Measurements from ENCODE around the gene L3HYPDH.

The L3HYPDH gene

DNA sequence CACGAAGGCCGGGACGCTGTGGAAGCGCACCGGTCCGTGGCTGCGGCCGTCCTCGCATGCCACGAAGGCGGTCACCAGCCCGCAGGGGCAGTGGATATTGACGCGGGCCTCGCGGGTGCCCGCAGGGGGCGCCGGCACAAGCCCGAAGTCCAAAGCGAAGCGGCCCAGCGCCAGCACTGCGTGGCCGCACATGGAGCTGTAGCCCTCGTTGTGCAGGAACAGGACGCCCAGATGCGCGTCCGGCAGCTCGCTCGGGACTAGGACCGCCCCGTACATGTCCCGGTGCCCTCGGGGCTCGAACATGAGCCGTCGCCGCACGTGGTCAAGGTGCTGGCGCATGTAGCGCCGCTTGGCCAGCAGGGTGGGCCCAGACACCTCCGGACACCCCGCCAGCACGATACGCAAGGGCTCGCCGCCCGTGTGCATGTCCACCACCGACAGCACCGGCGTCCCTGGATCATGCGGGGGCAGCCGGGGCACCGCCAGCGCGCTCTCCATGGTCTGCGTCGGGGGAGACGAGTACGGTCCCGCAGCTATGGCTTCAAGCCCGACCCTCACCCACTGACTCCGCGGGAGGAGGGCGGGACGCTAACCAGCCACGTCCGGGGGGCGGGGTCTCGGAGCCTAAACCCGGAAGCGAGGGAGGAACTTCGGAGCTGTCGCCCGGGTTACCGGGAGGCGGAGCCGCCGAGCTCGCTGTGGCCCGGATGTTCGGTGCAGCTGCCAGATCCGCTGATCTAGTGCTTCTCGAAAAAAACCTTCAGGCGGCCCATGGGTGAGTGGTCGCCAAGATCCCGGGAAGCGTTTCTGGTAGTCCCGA is at the start of gene L3HYPDH, which contains the start of gene JKAMP:
Gene L3HYPDH, minus strand, starts transcription at position 590 of the 820 bp plus-strand sequence. Its CDS starts 92 bp downstream, at position 498.
Gene JKAMP, plus strand, starts transcription at position 699 of the 820 bp plus-strand sequence. Its CDS starts 73 bp downstream, at position 772.
- DNase-seq = peak; percentile 99

- DNase-seq = peak; percentile 41
These were observed 48.2 kb upstream of the L3HYPDH start for GRCh38 chr14:59532419-59532818.

DNA sequence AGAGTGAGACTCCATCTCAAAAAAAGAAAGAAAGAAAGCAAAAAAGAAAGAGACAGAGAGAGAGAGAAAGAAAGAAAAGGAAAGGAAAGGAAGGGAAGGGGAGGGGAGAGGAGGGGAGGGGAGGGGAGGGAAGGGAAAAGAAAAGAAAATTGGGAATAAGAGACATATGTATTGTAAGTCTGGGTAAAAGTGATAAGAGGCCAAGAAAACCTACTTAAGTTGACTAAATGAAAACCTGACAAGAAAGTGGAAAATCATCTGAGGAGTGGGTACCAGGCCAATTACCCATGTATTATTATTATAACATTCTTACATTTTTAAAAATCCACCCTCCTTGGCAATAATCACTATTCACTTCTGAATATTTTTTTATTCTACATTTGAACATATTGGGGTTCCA is 46.1 kb upstream of the L3HYPDH start:
- no peak for DNase-seq

DNA sequence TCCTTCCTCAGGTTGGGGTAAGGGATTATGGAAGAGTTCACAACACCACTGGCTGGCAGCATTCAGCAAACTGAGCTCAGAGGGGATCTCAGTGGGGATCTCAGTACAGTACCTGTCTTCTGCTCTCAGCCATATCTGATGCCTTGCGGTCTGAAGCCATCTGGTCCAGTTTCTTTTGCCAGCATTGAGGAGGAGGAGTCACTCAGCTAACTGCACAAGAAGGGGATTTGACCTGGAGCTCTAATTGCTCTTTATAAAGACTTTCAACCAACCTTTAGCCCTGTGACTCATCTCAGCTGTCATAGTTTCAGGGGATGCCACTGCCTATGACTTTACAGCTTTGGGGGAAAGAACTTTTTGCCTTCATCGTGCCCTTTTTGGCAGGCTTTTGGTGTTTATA is 45.0 kb upstream of the L3HYPDH start:
- DNase-seq = peak; percentile 91

DNA sequence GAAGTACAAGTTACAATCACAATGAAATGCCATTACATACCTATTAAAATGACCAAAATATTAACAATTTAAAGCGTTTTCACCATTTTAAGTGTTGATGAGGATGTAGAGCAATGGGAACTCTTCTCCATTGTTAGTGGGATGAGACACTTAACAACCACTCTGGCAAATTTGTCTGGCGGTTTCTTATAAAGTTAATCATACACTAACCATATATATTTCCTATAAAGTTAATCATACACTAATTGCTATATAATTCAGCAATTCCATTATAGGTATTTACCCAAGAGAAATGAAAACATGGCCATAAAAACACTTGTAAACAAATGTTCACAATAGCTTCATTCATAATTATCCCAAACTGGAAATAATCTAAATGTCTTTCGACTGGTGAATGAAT is 36.0 kb upstream of the L3HYPDH start:
- no peak for DNase-seq

DNA sequence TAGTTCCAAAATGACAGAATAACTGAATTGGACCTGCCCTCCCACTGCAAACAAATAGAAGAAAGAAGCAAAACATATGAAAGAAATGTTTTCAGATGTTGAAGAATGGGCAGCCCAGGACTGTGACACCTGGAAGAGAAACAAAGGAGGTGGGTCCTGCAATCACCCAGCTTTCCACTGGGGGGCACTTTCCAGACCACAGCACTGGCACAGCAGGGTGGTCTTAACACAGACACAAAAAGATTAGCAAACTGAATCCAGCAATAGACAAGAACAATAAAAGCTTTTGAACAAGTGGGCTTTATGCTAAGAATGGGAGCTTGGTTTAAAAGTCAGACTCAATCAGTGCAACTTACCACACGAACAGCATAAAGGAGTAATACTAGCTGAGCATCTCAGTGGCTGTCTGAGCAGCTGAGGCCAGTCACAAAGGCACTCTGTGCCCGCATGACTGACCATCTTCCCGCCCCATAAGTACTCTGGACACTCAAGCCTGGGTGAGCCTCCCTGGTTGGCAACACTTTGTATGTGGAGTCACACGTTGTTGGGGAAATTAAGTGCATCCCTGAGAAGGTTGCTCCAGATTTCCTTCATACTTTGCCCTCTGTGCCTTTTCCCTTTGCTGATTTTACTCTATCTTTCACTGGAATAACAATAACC is 27.8 kb upstream of the L3HYPDH start:
- DNase-seq = peak; percentile 73

GRCh38 chr14:59510966-59511365 is 26.8 kb upstream of the L3HYPDH start:
- no peak for DNase-seq

DNA sequence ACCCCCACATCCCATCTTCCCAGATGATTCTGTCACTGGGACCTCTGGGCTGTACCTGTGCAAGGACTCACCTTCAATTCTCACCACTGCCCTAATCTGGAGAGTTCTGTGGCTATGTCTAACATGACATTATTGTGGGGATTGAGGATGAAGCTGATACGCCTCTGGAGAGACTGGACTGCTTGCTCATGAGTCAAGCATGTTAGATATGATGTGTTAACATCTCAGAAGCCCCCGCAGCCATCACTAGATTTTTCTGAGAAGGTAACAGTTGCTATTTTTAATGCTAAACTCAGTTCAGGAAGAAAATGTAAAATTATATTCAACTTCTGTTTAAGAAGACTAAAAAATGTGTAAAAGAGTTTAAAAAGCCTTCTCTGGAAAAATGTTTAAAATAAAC is 25.8 kb upstream of the L3HYPDH start:
- no peak for DNase-seq

- no peak for DNase-seq
These were observed 24.9 kb upstream of the L3HYPDH start for GRCh38 chr14:59509101-59509500.

- no peak for DNase-seq
These were observed 23.5 kb upstream of the L3HYPDH start for GRCh38 chr14:59507752-59508103.

DNA sequence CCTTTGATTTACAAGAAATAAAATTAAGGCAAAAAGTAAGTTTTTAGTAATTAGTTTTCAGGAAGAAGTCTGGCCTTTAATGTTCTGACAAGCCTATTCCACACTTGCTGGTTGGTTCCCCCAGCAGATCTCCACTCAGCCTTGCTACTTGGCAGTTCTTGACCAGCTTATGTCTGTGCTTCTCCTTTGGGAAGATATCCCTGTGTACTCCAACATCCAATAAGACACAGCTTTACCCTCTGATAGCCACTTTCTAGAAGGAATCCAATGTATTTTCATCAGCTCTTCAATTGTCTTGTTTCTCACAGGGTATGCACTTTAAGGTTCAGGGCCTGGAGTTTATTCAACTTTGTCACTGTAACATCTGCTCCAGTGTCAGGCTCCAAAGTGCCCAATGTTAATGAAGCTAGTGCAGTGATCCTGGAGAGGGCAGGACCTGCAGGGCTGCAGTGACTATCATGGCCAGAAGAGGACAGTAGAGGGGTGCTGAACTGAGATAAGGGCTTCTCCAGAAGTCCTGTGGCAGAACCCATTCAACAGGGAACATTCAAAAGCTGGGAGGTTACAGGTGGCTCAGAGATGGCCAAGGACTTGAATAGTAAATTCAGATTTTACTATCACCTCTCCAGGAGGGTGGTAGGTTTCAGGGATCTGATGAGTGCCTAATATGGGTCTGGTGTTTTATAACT is 23.0 kb upstream of the L3HYPDH start:
- DNase-seq = peak; percentile 85

- DNase-seq = no peak
These were observed 19.0 kb upstream of the L3HYPDH start for GRCh38 chr14:59503256-59503655.

- DNase-seq = no peak
These were observed 16.5 kb upstream of the L3HYPDH start for GRCh38 chr14:59500732-59501131.

- DNase-seq = no peak
These were observed 8.2 kb upstream of the L3HYPDH start for GRCh38 chr14:59492384-59492783.

DNA sequence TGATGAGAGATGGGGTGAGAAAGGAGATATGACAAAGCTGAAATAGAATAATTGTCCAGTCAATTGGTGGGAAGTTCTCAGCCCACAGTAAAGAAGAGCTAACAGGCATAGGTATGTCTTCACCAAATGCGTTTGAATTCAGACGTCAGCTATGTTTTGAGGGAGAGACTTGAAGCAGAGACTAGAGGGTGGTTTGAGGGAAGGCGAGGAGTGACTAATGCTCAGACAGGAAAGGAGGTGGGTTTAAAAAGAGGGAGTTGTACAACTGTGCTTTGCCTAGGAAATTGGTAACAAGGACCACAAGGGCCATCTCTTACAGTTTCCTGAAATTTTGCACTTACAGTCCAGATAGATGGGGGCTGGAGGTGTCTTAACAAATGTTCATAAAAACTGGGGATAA is 6.5 kb upstream of the L3HYPDH start:
- no peak for DNase-seq

DNA sequence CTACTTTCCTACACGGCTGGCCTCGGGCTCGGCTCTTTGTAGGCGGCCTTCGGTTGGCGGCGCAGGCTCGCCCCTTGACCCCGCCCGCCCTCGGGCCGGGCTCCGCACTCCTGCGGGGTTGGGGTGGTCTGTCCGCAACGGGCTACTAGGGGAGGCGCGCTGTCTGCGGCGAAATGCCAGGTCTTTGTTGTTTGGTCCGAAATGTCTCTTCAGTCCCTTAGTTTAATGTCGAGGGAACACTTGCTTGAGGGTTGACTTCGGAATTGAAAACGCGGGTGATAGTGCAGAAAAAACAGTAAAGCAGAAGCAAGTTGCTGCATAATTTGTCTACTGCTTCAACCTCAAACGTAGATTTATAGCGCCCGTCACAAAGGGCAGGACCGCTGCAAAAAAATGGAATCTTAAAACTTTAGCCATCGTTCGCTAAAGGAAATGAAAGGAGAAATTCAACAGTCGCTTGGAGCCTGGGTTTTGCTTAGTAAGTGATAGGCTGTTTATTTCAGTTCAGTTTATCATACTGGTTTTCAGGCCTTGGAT is 499 bp upstream of the L3HYPDH start:
- no peak for DNase-seq

- DNase-seq = peak; percentile 65
These were observed 845 bp downstream of the L3HYPDH start for GRCh38 chr14:59483363-59483762.

GRCh38 chr14:59482541-59483331 is 1.5 kb downstream of the L3HYPDH start:
- DNase-seq = peak; percentile 61

DNA sequence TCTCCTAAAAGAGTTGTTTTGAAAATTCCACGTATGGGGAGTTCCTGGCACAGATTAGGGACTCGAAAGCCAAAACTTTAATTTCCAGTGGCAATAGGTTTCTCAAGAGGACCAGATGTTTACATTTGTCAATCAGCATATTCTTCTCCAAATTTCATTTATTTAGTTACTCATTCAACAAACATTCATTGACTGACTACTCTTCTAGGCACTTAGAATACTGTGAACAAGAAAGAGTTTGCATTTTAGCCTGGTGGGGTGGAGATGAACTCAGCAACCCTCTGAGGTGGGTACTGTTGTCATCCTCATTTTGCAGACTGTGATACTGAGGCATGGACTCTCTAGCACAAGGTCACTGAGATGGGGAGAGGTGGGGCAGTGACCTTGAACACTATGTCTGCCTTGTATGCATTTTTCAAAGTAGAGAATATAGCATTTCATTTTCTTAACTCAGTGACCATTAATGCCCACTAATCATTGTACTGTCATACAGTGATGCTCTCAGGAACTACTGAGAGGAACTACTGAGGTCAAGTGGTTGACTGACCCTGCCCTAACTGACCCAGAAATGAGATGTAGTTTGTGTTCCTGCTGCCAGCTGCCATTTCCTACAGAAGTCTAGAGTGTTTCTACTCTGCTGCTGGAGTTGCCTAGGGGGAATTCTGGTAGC is 2.2 kb downstream of the L3HYPDH start:
- DNase-seq = no peak

DNA sequence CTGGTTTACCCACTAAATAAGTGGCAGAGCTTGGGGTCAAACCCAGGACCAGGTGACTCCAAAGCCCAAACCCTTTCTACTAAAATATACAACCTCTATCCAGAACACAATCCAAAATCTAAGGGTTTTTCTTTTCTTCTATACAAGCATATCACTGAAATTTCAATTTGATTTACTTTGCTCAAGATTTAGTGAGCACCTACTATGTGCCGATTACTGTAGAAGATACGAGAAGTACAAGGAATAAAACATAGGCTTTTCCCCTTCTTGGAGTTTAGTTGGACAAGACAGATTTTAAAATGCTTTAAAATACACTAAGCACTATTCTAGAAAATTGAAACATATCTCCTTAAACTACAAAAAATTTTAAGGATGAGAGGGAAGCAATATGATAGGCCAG is 2.8 kb downstream of the L3HYPDH start:
- no peak for DNase-seq

GRCh38 chr14:59480166-59480565 is 4.0 kb downstream of the L3HYPDH start:
- no peak for DNase-seq

DNA sequence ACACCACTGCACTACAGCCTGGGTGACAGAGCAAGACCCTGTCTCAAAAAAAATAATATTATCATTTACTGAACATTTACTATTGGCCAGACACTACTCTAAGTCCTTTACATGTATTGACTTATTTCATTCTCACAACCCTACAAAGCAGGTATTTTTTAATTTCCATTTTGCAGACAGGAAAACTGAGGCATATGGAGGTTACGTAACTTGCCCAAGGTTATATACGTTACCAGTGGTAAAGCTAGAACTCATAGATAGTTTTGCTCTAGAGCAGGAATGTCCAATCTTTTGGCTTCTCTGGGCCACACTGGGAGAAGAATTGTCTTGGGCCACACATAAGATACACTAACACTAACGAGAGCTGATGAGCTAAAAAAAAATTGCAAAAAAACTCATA is 5.7 kb downstream of the L3HYPDH start:
- no peak for DNase-seq
